Measurements from ENCODE around the gene SGMS1. TPM values are rescaled to one million over a fixed set of nuclear protein-coding genes. Genes with fewer than 3 reads are reported as not detected.
"Not testable (repeated sequence)": the region's sequence is repeated elsewhere in the genome, so short reads cannot be mapped to it uniquely, and the experiment has no call there.

Gene SGMS1
- polyA plus RNA-seq, 3 donors: 53.2 to 57.3 (median 54.7) TPM

DNA sequence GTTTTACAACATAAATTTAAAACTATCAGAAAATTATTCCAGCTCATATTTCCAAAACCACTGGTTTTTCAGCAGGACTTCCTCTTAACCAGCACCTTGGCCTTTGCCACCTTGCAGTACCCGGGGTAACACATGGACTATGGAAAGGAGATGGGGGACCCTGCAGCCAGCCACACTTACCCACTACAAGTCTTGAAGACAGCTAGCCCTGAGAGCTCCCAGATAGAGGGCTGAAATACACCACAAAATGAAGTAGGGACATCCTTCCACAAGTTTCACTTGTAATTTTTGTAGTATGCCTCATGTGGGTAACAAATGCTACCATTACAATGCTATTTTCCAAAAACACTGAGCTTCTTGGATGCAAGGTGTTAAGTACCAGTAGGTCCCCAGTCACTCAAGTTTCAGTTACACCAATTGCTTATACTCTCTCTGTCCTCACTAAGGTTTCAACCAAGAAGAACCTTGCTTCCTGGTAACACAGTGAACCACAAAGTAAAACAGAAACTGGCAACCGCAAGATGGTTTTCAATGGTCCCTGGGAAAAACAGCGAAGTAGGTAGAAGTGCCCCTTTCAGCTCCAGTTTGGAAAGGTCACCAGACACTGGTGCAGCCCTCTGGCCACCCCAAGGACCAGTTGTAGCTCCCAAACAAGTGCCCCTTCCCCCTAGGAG is 110.9 kb downstream of the SGMS1 start:
- no peak for DNase-seq (ENCODE audit: low read depth in 3 of 3, low spot score in 2 of 3)

GRCh38 chr10:50512214-50512595 is 111.6 kb downstream of the SGMS1 start:
- DNase-seq (ENCODE audit: low read depth in 3 of 3, low spot score in 2 of 3): no peak

- DNase-seq (ENCODE audit: low read depth in 3 of 3, low spot score in 2 of 3): no peak
Observed at GRCh38 chr10:50511492-50512213, 112.1 kb downstream of the SGMS1 start.

- no peak for DNase-seq (ENCODE audit: low read depth in 3 of 3, low spot score in 2 of 3)
Observed at GRCh38 chr10:50510517-50511473, 113.0 kb downstream of the SGMS1 start.

GRCh38 chr10:50508315-50509051 is 115.3 kb downstream of the SGMS1 start:
- DNase-seq (ENCODE audit: low read depth in 3 of 3, low spot score in 2 of 3): no peak

DNA sequence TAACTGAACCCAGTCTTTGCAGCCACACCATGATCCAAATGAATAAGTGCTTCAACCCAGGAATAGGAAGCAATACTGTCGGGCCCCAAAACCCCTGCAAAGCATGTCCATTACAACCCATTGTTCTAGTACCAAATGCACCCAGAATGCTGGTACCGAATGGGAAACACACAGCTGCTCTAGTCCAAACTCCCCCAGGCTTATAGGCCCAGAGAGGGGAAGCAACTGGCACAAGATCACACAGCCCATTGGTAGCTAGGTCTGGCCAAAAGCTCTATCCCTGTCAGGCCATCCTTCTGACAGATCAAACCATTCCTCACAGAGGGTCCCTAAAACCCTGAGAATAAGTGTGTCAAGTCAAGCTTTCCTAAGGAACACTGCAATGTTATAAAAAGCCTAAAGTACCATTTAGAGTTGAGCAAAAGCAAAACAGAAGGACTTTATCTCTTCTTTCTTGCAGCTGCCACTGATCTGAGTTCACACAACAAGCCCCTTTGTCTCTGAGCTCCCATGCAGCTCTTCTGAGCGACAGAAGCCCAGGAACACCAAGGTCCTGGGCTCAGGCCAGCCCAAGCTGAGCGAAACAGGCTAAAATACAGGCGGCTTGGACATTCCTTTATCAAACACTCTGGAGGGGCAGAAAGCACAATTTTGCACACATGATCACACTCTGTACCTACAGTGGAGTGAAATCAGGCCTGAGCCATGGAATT is 116.7 kb downstream of the SGMS1 start:
- no peak for DNase-seq (ENCODE audit: low read depth in 3 of 3, low spot score in 2 of 3)

GRCh38 chr10:50504389-50504788 is 119.4 kb downstream of the SGMS1 start:
- DNase-seq (ENCODE audit: low read depth in 3 of 3, low spot score in 2 of 3): no peak

DNA sequence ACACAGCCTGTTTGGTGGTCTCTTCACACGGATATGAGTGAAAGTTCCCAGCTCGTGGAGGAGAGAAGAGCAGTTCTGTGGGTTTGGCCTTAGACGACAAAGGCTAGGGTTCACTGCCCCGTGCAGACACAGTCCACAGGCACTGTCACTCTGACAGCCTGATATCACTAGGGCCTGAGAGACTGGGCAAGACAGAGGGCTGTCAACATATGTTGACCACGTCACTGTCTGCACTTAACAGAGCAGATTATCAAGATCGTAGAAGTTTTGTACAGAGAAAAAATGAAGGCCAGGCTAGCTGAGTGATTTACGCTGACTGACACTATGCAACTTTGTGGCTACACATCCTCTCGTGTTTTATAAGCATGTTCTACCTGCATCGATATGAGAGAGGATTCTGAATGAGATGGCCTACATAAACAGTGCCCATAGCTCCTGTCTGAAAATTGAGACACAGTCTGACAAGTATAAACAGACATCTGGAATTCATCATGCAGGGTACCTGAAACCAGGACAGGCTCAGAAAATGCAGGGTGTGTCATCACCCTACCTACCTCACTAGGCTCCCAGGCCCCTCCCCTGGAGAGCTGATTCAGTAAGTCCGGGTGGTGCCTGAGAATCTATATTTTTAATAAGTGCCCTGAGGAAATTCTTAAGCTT is 120.0 kb downstream of the SGMS1 start:
- no peak for DNase-seq (ENCODE audit: low read depth in 3 of 3, low spot score in 2 of 3)

- DNase-seq (ENCODE audit: low read depth in 3 of 3, low spot score in 2 of 3): not testable (repeated sequence)
Observed at GRCh38 chr10:50503156-50503555, 120.6 kb downstream of the SGMS1 start.

GRCh38 chr10:50501924-50502452 is 121.8 kb downstream of the SGMS1 start:
- DNase-seq (ENCODE audit: low read depth in 3 of 3, low spot score in 2 of 3): no peak

DNA sequence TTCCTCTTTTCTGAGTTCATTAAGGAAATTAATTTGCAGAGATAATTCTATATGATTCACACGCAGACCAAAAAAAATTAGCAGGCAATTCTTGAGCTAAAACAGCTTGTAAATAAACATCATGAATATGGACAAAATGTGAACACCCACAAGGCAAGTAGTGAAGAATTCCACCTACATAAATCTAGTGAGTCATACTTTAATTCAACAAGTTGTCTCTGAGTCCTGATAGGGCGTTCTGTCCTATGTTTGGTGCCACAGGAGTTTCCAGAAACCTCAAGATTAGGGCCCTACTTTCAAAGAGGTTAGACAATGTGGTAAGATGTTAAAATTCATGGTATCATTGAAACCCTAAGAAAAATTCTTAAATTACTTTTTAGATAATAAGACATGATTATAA is 122.3 kb downstream of the SGMS1 start:
- DNase-seq (ENCODE audit: low read depth in 3 of 3, low spot score in 2 of 3): no peak

DNA sequence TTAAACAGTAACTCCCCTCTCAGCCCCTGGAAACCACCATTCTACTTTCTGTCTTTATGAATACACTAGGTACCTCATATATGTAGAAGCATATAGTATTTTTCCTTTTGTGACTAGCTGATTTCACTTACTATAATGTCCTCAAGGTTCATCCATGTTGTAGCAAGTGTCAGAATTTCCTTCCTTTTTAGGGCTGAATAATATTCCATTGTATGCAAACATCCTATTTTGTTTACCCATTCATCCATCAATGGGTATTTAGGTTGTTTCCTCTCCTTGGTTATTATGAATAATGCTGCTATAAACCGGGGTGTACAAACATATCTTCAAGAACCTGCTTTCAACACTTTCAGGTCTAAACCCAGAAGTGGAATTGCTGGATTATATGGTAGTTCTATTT is 125.3 kb downstream of the SGMS1 start:
- DNase-seq (ENCODE audit: low read depth in 3 of 3, low spot score in 2 of 3): no peak

- no peak for DNase-seq (ENCODE audit: low read depth in 3 of 3, low spot score in 2 of 3)
Observed at GRCh38 chr10:50497758-50498157, 126.0 kb downstream of the SGMS1 start.

DNA sequence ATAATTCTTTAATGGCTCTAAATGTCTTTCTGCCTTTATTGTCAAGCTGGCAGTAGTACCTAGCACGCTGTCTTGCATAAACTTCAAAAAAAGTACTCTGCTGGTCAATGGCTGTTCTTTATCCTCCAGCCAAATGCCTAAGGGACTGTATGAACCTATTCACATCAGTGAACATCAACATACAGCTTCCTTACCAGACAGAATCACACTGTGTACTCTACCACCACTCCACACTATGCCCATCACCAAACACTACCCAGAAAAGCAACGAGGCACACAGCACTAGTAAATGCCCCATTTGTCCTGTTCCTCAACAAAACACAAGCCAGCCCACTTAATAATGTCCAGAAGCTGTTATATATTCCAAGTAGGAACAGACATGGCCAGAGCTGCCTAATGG is 127.5 kb downstream of the SGMS1 start:
- DNase-seq (ENCODE audit: low read depth in 3 of 3, low spot score in 2 of 3): no peak

- DNase-seq (ENCODE audit: low read depth in 3 of 3, low spot score in 2 of 3): no peak
Observed at GRCh38 chr10:50490241-50490640, 133.5 kb downstream of the SGMS1 start.

DNA sequence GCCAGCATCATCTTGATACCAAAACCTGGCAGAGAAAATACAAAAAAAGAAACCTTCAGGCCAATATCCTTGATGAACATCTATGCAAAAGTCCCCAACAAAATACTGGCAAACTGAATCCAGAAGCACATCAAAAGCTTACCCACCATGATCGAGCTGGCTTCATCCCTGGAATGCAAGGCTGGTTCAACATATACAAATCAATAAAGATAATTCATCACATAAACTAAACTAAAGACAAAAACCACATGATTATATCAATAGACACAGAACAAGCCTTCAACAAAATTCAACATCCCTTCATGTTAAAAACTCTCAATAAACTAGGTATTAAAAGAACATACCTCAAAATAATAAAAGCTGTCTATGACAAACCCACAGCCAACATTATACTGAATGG is 139.2 kb downstream of the SGMS1 start:
- DNase-seq (ENCODE audit: low read depth in 3 of 3, low spot score in 2 of 3): not testable (repeated sequence)

GRCh38 chr10:50480054-50481007 is 143.4 kb downstream of the SGMS1 start:
- no peak for DNase-seq (ENCODE audit: low read depth in 3 of 3, low spot score in 2 of 3)

Data from right renal cortex interstitium (tissue), 3 donors.